Measurements from ENCODE around the gene EREG. TPM values are rescaled to one million over a fixed set of nuclear protein-coding genes. Genes with fewer than 3 reads are reported as not detected.
A peak's percentile ranks its signal among the peaks of the same experiment; 100 is the strongest.

EREG gene
- total and polyA plus RNA-seq, 9 of the 15 experiments (the other 6 are each of a cell fraction or from before 2014, with no cell fraction given) = 0.97 to 7.3 (median 2.5) TPM

DNA sequence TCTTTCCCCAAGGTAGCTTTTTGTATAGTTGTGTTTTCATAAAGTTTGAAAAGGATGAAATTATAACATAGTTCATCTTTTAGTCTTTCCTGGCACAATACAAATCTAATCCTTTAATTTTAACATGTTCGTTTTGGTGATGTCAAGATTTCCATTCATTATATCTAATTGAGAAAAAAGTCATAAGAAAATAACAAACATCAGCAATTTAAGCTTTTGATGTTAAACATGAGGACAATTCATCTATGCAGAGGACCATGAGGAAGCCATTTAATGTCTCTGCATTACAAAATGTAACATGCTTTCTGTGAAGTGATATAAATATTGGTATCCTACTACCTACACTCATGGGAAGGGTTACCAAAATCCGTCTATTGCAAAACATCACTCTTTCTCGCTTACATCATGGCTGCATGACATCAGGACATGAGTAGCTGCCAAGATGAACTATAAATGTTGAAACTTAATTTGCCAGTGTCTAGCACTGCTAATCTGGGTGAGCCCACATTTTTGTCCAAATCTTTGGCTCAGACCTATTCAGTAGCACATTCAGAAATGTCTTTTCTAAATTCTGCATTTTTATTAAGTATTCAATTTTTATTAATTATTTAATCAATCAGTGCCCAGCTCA lies 47.2 kb upstream of the EREG start (continued):
- TF ChIP-seq JUND (IDR thresholded peaks at IDR 0.05; ENCODE audit: borderline replicate concordance, low read depth, low read length) (no peak), JUND (tag; IDR thresholded peaks at IDR 0.05; ENCODE audit: borderline replicate concordance, low read depth, low read length) (no peak), ZNF316 (IDR thresholded peaks at IDR 0.05) (peak; percentile 74), ZNF3 (CRISPR knock-in tag; IDR thresholded peaks at IDR 0.05) (no peak), MAFF (IDR thresholded peaks at IDR 0.05; ENCODE audit: low read length) (no peak; the same call in 1 of the 2 replicates), CEBPG (CRISPR knock-in tag; IDR thresholded peaks at IDR 0.05) (no peak), CEBPG (tag; conservative IDR thresholded peaks at IDR 0.05 in 1 of 2, IDR thresholded peaks at IDR 0.05 in 1 of 2) (0 out of 4 replicates have a peak, but pooled peaks of 1 of the 2 experiments have one; percentile 8), MEF2A (IDR thresholded peaks at IDR 0.05; ENCODE audit: control insufficient read depth, low read depth, low read length) (no peak), EP300 (IDR thresholded peaks at IDR 0.05; ENCODE audit: low read length) (no peak), ZNF668 (CRISPR knock-in tag; IDR thresholded peaks at IDR 0.05) (no peak), ZNF184 (CRISPR knock-in tag; IDR thresholded peaks at IDR 0.05) (no peak), C11orf30 (IDR thresholded peaks at IDR 0.05; ENCODE audit: low read depth) (peak; percentile 65), ZFPM2 (CRISPR knock-in tag; IDR thresholded peaks at IDR 0.05) (no peak)

DNA sequence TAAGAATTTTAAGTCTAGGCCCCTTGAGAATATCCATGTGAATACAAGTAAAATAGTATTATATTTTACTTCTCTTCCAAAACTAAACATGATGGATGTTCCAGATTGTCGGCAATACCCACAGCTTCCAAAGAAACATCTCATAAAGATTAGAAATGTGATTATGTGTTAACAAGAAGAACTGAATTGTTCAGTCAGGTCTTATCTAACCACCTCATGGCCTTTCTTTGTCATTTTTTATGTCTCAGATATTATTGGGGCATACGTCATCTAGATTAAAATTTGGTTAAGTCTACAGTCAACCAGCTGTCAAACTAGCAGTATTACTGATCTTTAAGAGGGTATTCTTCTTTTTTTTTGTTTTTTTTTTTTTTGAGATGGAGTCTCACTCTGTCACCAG lies 46.7 kb upstream of the EREG start:
- Histone ChIP-seq H3K9me1 (ENCODE audit: control insufficient read depth, insufficient read depth, low read length) (no peaks in the 10 kb centered on the region), H3K27ac (ENCODE audit: extremely low read depth, low read depth, low read length) (no peak overlapping the region), H4K20me1 (replicated peaks; ENCODE audit: control insufficient read depth, insufficient read depth, low read length) (no peaks in the 10 kb centered on the region), H3K36me3 (ENCODE audit: control insufficient read depth, insufficient read depth, low read length) (peaks cover 33% of the 10 kb centered on the region), H2AFZ (ENCODE audit: low read depth, low read length) (no peak overlapping the region), H3K4me3 (no peak overlapping the region), H3K4me2 (ENCODE audit: insufficient read depth, low read length) (no peak overlapping the region), H3K9ac (ENCODE audit: insufficient read depth in 1 of 2, low read depth in 2 of 2, low read length in 2 of 2) (no peak overlapping the region), H3K79me2 (ENCODE audit: control insufficient read depth, insufficient read depth, low read length) (peaks cover 96% of the 10 kb centered on the region), H3K9me3 (replicated peaks; ENCODE audit: control insufficient read depth, insufficient read depth, low read depth, low read length) (no peaks in the 10 kb centered on the region), H3K27me3 (ENCODE audit: control insufficient read depth in 2 of 2, insufficient read depth in 2 of 2, low read length in 2 of 2) (no peaks in the 10 kb centered on the region), H3K4me1 (replicated peaks in 1 of 2; ENCODE audit: control insufficient read depth in 2 of 2, insufficient read depth in 2 of 2, low read length in 2 of 2) (peaks cover 5 to 14% of the 10 kb centered on the region in 2 experiments)
- FAIRE-seq (no peak), DNase-seq (ENCODE audit: extremely low read depth in 1 of 4, low spot score in 3 of 4) (no peak), ATAC-seq (no peak)
- ChIA-PET CTCF (ENCODE audit: low intra/inter-chr PET ratio) (no interaction called here), POLR2A (interaction anchor here (0.7 to 1.0 kb wide), 2 partner anchors 11 to 318 kb away, joined by 3 read pairs; no protein-coding TSS in a partner anchor)
- TF ChIP-seq CHD1 (IDR thresholded peaks at IDR 0.05; ENCODE audit: low read length) (no peak), HDAC2 (IDR thresholded peaks at IDR 0.05) (no peak), TEAD2 (tag; IDR thresholded peaks at IDR 0.05) (no peak), ZNF583 (CRISPR knock-in tag; IDR thresholded peaks at IDR 0.05) (no peak), SAP30 (IDR thresholded peaks at IDR 0.05; ENCODE audit: borderline replicate concordance, insufficient read depth, low read depth, low read length, poor library complexity, severe bottlenecking) (no peak), ZNF778 (CRISPR knock-in tag; IDR thresholded peaks at IDR 0.05) (no peak), EHMT2 (IDR thresholded peaks at IDR 0.05) (no peak), HNRNPK (IDR thresholded peaks at IDR 0.05; ENCODE audit: low read depth, low read length, poor library complexity, severe bottlenecking) (no peak), ZNF75A (CRISPR knock-in tag; IDR thresholded peaks at IDR 0.05) (no peak), ZNF24 (IDR thresholded peaks at IDR 0.05) (no peak), NCOA6 (IDR thresholded peaks at IDR 0.05) (no peak), CBFA2T2 (conservative IDR thresholded peaks at IDR 0.05) (no peak), NFE2 (IDR thresholded peaks at IDR 0.05; ENCODE audit: low read depth) (no peak)
- in situ Hi-C loops (cut with MboI) (loop anchor here (10.0 kb wide), 1 partner anchor 217 kb away; no protein-coding TSS in a partner anchor), intact Hi-C loops (cut with micrococcal nuclease) (no loop called here)
- 63% methylated on average over 2 of the region's 2 CpGs for WGBS (ENCODE audit: insufficient coverage, low coverage, missing lambda C conversion rate)
- BruUV-seq (replicated peaks) = no TSS peak

Data from K562 (cell line).